MM.1S (cell line): ENCODE data around the gene LDLRAD4.

Source experiments
- DNase-seq: peaks from one replicate; pipeline ENCODE4 v3.0.0-alpha.2; 2015
- H2AFZ ChIP-seq: fragments of 300-600 bp; sonication (generic); 2 replicates; pipeline ENCODE4 v1.6.0; 2016; ENCODE audit warnings: antibody characterized with exemption, low read length
- H3F3A ChIP-seq: fragments of 300-600 bp; sonication (generic); 2 replicates; pipeline ENCODE4 v1.6.1; 2016; ENCODE audit warnings: mild to moderate bottlenecking, antibody characterized with exemption, low read length, moderate library complexity, mixed read lengths; ENCODE audit not compliant: insufficient read depth
- H3K27ac ChIP-seq: fragments of 300-600 bp; sonication (generic); 2 replicates; pipeline ENCODE4 v1.5.1; 2016; ENCODE audit warnings: mild to moderate bottlenecking, low read length
- H3K27me3 ChIP-seq: fragments of 300-600 bp; sonication (generic); replicated peaks from 2 replicates; pipeline ENCODE4 v1.6.0; 2016; ENCODE audit warnings: low read length; ENCODE audit not compliant: insufficient read depth
- H3K36me3 ChIP-seq: fragments of 300-600 bp; sonication (generic); replicated peaks from 2 replicates; pipeline ENCODE4 v1.6.1; 2016; ENCODE audit warnings: mild to moderate bottlenecking, low read length, mixed read lengths; ENCODE audit not compliant: insufficient read depth
- H3K4me1 ChIP-seq: fragments of 300-600 bp; sonication (generic); 2 replicates; pipeline ENCODE4 v1.6.1; 2016; ENCODE audit warnings: low read length, mixed read lengths
- H3K4me2 ChIP-seq: fragments of 300-600 bp; sonication (generic); 2 replicates; pipeline ENCODE4 v1.6.0; 2016; ENCODE audit warnings: low read depth, low read length
- H3K4me3 ChIP-seq: fragments of 300-600 bp; sonication (generic); 2 replicates; pipeline ENCODE4 v1.5.1; 2016; ENCODE audit warnings: low read length, mixed read lengths
- H3K79me2 ChIP-seq: fragments of 300-600 bp; sonication (generic); 2 replicates; pipeline ENCODE4 v1.6.1; 2016; ENCODE audit warnings: mixed run types, low read length, mixed read lengths
- H3K9ac ChIP-seq: fragments of 300-600 bp; sonication (generic); 2 replicates; pipeline ENCODE4 v1.6.1; 2016; ENCODE audit warnings: low read length, mixed read lengths
- H3K9me2 ChIP-seq: fragments of 300-600 bp; sonication (generic); replicated peaks from 2 replicates; pipeline ENCODE4 v1.6.1; 2016; ENCODE audit warnings: mild to moderate bottlenecking, low read length, mixed read lengths; ENCODE audit not compliant: insufficient read depth
- H3K9me3 ChIP-seq: fragments of 300-600 bp; sonication (generic); replicated peaks from 2 replicates; pipeline ENCODE4 v1.6.1; 2016; ENCODE audit warnings: mild to moderate bottlenecking, low read length, mixed read lengths; ENCODE audit not compliant: insufficient read depth
- H4K20me1 ChIP-seq: fragments of 300-600 bp; sonication (generic); 2 replicates; pipeline ENCODE4 v1.6.1; 2016; ENCODE audit warnings: mild to moderate bottlenecking, low read length, moderate library complexity, mixed read lengths; ENCODE audit not compliant: insufficient read depth
- CTCF ChIP-seq: fragments of 300-600 bp; sonication (generic); IDR thresholded peaks from 2 replicates; pipeline ENCODE4 v1.5.1; 2016; ENCODE audit warnings: antibody characterized with exemption, low read length, mixed read lengths
- EZH2 ChIP-seq: fragments of 300-600 bp; sonication (generic); optimal IDR thresholded peaks from 2 replicates; pipeline ENCODE3; 2017; ENCODE audit warnings: low read depth, mild to moderate bottlenecking, antibody characterized with exemption, low read length, mixed read lengths
- EZH2phosphoT487 ChIP-seq: fragments of 300-600 bp; sonication (generic); IDR thresholded peaks from 2 replicates; pipeline ENCODE4 v1.6.1; 2018; ENCODE audit warnings: antibody characterized with exemption, low read length

The LDLRAD4 gene

GRCh38 chr18:13183359-13183758 is 35.2 kb upstream of the LDLRAD4 start:
- Histone ChIP-seq H3K4me3 (no peak overlapping the region), H3K9ac (no peak overlapping the region), H3K79me2 (no peaks in the 10 kb centered on the region), H3K9me2 (no peaks in the 10 kb centered on the region), H3K4me2 (no peak overlapping the region), H4K20me1 (no peaks in the 10 kb centered on the region), H3K36me3 (no peaks in the 10 kb centered on the region), H3K27ac (no peak overlapping the region), H3K4me1 (no peaks in the 10 kb centered on the region), H3K9me3 (no peaks in the 10 kb centered on the region), H3K27me3 (no peaks in the 10 kb centered on the region), H3F3A (no peaks in the 10 kb centered on the region), H2AFZ (no peak overlapping the region)
- DNase-seq = no peak
- no peak for TF ChIP-seq EZH2
- no peak for TF ChIP-seq CTCF
- TF ChIP-seq EZH2phosphoT487 = no peak

DNA sequence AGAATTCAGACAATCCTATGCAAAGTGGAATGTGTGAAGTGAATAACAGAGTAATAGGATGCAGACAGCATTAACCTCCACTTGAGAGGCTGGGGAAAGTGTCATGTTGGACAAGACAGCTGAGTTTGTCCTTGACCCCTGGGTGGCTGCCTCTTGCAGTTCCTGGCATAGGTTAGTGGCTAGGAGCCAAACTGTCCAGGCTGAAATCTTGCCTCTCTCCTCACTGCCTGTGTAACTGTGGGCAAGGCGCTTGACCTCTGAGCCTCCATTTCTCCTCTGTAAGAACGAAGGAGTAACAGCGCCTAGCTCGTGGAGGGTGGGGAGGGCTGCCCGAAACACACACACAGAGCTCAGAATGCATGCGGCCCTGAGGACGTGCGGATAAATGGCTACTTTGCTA is 34.8 kb upstream of the LDLRAD4 start:
- no peak overlapping the region for H3K4me2 ChIP-seq

DNA sequence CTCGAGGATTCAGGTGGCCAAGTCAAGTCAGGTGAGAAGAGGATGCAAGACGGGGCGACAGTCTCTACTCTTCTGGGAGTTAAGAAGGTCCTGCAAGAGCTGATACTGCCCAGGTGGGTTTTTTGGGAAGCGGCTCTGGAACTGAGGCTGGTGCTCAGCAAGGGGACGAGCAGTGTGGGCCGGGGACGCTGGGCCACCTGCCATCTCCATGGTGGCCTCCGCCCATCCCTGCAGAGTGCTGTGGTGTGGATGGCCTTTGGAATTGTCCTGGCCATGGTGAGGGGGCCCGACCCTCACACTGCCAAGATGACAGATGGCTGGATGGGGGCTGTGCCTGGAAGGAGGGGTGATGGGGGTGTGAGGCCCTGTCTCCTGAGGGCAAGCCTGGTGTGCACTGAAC is 34.2 kb upstream of the LDLRAD4 start:
- no peaks in the 10 kb centered on the region for H3K9me2 ChIP-seq
- no peak overlapping the region for H3K4me2 ChIP-seq
- H3K36me3 ChIP-seq = no peaks in the 10 kb centered on the region
- no peaks in the 10 kb centered on the region for H3F3A ChIP-seq
- H4K20me1 ChIP-seq = no peaks in the 10 kb centered on the region
- DNase-seq = no peak
- no peaks in the 10 kb centered on the region for H3K27me3 ChIP-seq
- H3K4me1 ChIP-seq = no peaks in the 10 kb centered on the region
- no peaks in the 10 kb centered on the region for H3K9me3 ChIP-seq
- H2AFZ ChIP-seq = no peak overlapping the region
- H3K27ac ChIP-seq = no peak overlapping the region
- TF ChIP-seq CTCF = no peak
- TF ChIP-seq EZH2 = no peak
- TF ChIP-seq EZH2phosphoT487 = no peak
- no peaks in the 10 kb centered on the region for H3K79me2 ChIP-seq
- H3K9ac ChIP-seq = no peak overlapping the region
- no peak overlapping the region for H3K4me3 ChIP-seq

More for the DNA sequence above, 34.8 kb upstream of the LDLRAD4 start:
- no peaks in the 10 kb centered on the region for H3F3A ChIP-seq
- TF ChIP-seq EZH2 (no peak), CTCF (no peak), EZH2phosphoT487 (no peak)
- DNase-seq = no peak
- no peak overlapping the region for H3K9ac ChIP-seq
- no peak overlapping the region for H2AFZ ChIP-seq
- H3K79me2 ChIP-seq = no peaks in the 10 kb centered on the region
- no peak overlapping the region for H3K4me3 ChIP-seq
- no peaks in the 10 kb centered on the region for H3K4me1 ChIP-seq
- no peaks in the 10 kb centered on the region for H3K27me3 ChIP-seq
- H3K9me2 ChIP-seq = no peaks in the 10 kb centered on the region
- no peaks in the 10 kb centered on the region for H3K36me3 ChIP-seq
- no peaks in the 10 kb centered on the region for H3K9me3 ChIP-seq
- H4K20me1 ChIP-seq = no peaks in the 10 kb centered on the region
- no peak overlapping the region for H3K27ac ChIP-seq
